Measurements from ENCODE around the gene HIF1A. TPM values are rescaled to one million over a fixed set of nuclear protein-coding genes. Genes with fewer than 3 reads are reported as not detected.

HIF1A gene
- total RNA-seq, 1 donor from 2014 or later: 145 TPM

DNA sequence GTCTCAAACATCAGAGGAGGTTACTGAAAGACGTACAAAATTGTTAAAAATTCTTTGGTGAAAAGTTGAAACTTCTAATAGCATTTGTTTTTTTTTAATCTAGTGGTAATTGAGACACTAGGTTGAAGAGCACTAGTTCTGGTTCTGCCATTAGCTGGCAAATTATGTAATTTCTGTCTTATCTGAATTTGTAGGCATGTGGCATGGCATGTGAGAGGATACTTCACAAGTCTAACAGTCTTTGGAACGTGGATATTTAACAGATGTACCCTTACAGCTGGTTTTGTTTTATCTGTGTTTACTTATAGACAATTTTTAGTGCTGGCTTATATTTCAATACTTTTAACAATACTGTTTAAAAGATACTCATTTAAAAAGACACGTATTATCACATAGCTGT lies 72.9 kb downstream of the HIF1A start:
- no peak for DNase-seq
- H3K27me3 Mint-ChIP-seq (ENCODE audit: unreplicated experiment): no peaks in the 10 kb centered on the region
- H3K4me1 Mint-ChIP-seq (ENCODE audit: low read depth, unreplicated experiment): peaks cover 13% of the 10 kb centered on the region
- TF ChIP-seq, protein P1, sequence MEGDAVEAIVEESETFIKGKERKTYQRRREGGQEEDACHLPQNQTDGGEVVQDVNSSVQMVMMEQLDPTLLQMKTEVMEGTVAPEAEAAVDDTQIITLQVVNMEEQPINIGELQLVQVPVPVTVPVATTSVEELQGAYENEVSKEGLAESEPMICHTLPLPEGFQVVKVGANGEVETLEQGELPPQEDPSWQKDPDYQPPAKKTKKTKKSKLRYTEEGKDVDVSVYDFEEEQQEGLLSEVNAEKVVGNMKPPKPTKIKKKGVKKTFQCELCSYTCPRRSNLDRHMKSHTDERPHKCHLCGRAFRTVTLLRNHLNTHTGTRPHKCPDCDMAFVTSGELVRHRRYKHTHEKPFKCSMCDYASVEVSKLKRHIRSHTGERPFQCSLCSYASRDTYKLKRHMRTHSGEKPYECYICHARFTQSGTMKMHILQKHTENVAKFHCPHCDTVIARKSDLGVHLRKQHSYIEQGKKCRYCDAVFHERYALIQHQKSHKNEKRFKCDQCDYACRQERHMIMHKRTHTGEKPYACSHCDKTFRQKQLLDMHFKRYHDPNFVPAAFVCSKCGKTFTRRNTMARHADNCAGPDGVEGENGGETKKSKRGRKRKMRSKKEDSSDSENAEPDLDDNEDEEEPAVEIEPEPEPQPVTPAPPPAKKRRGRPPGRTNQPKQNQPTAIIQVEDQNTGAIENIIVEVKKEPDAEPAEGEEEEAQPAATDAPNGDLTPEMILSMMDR (IDR thresholded peaks at IDR 0.05; ENCODE audit: partially characterized antibody, unreplicated experiment): no peak
- no peaks in the 10 kb centered on the region for H3K36me3 Mint-ChIP-seq (ENCODE audit: unreplicated experiment)
- peaks cover 2% of the 10 kb centered on the region for H3K9me3 Mint-ChIP-seq (ENCODE audit: unreplicated experiment)
- H3K4me3 Mint-ChIP-seq (ENCODE audit: unreplicated experiment): no peak overlapping the region
- no peak overlapping the region for H3K27ac Mint-ChIP-seq (ENCODE audit: unreplicated experiment)

DNA sequence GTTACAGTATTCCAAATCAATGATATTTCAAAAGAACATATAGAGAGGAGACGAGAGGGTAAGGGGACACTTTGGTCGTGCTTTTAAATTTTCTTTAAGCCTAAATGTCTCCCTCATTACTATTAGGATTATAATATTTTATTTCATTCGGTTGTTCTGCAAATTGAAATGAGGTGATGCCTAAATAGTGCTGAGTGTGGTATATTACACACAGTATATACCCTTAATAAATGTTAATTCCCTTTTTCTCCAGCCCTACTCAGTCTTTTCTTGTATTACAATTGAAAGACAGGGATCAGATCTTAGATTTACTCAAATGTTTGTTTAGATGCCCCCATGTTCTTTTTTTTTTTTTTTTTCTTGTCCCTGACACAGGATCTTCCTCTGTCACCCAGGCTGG lies 74.6 kb downstream of the HIF1A start:
- Mint-ChIP-seq H3K4me1 (ENCODE audit: low read depth, unreplicated experiment) (peaks cover 12% of the 10 kb centered on the region), H3K4me3 (ENCODE audit: unreplicated experiment) (no peak overlapping the region), H3K36me3 (ENCODE audit: unreplicated experiment) (no peaks in the 10 kb centered on the region), H3K9me3 (ENCODE audit: unreplicated experiment) (peaks cover 2% of the 10 kb centered on the region), H3K27me3 (ENCODE audit: unreplicated experiment) (no peaks in the 10 kb centered on the region), H3K27ac (ENCODE audit: unreplicated experiment) (no peak overlapping the region)
- DNase-seq: no peak
- TF ChIP-seq, protein P1 (IDR thresholded peaks at IDR 0.05; ENCODE audit: partially characterized antibody, unreplicated experiment): no peak

DNA sequence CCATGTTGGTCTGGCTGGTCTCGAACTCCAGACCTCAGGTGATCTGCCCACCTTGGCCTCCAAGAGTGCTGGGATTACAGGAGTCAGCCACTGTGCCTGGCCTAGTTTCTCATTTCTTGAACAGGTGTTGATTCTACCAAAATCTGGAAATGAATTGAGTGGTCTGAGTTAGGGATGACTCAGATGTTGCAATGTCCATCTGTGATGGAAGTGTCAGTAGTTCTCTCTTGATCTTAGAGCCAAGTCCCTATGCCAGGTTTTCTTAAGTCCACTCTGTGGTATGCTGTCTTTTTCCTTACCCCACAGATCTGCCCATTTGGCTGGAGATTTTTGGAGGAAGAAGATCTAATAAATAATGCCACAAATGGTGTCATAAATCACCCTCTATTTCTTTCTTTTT lies 79.5 kb downstream of the HIF1A start:
- no peak overlapping the region for H3K27ac Mint-ChIP-seq (ENCODE audit: unreplicated experiment)
- H3K27me3 Mint-ChIP-seq (ENCODE audit: unreplicated experiment): no peaks in the 10 kb centered on the region
- H3K9me3 Mint-ChIP-seq (ENCODE audit: unreplicated experiment): peaks cover 2% of the 10 kb centered on the region
- TF ChIP-seq, protein P1 (IDR thresholded peaks at IDR 0.05; ENCODE audit: partially characterized antibody, unreplicated experiment): no peak
- no peak overlapping the region for H3K4me3 Mint-ChIP-seq (ENCODE audit: unreplicated experiment)
- no peaks in the 10 kb centered on the region for H3K4me1 Mint-ChIP-seq (ENCODE audit: low read depth, unreplicated experiment)
- no peaks in the 10 kb centered on the region for H3K36me3 Mint-ChIP-seq (ENCODE audit: unreplicated experiment)
- DNase-seq: no peak

DNA sequence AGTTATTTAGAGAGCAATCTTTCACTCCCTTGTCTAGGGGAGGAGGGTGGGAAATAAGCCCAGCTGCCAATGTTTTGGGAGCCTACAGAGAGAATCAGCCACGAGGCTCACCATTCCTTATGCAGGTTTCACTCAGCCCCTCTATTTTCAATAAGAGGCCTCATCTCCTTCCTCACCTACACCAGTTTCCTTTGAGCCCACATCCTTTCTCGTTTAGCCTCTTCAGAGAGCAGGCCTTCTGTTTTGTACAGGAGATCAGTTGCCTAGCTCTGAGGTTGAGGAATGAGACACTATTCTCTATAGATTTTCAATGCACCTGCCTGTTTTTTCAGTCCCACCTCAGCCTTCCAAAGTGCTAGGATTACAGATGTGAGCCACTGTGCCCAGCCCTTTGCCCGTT lies 84.8 kb downstream of the HIF1A start:
- TF ChIP-seq, protein P1 (IDR thresholded peaks at IDR 0.05; ENCODE audit: partially characterized antibody, unreplicated experiment): no peak
- Mint-ChIP-seq H3K9me3 (ENCODE audit: unreplicated experiment) (no peaks in the 10 kb centered on the region), H3K27me3 (ENCODE audit: unreplicated experiment) (no peaks in the 10 kb centered on the region), H3K36me3 (ENCODE audit: unreplicated experiment) (no peaks in the 10 kb centered on the region), H3K4me1 (ENCODE audit: low read depth, unreplicated experiment) (no peaks in the 10 kb centered on the region), H3K27ac (ENCODE audit: unreplicated experiment) (no peak overlapping the region), H3K4me3 (ENCODE audit: unreplicated experiment) (no peak overlapping the region)
- no peak for DNase-seq

DNA sequence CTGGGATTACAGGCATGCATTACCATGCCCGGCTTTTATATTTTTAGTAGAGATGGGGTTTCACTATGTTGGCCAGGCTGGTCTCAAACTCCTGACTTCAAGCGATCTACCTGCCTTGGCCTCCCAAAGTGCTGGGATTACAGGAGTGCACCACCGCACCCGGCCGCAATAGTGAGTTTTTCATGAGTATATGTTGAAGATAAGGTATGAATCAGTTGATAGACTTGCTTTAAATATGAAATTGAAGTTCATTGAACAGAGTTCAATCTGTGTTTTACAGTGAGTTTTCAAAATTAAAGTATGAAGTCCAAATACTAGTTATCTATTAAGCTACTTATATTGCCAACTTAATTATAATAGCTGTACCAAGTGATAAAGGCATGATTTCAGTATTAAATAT lies 102.0 kb downstream of the HIF1A start:
- no peaks in the 10 kb centered on the region for H3K4me1 Mint-ChIP-seq (ENCODE audit: low read depth, unreplicated experiment)
- no peak overlapping the region for H3K27ac Mint-ChIP-seq (ENCODE audit: unreplicated experiment)

More for the DNA sequence above, 102.0 kb downstream of the HIF1A start:
- no peak for DNase-seq
- no peaks in the 10 kb centered on the region for H3K36me3 Mint-ChIP-seq (ENCODE audit: unreplicated experiment)
- H3K4me3 Mint-ChIP-seq (ENCODE audit: unreplicated experiment): no peak overlapping the region
- no peaks in the 10 kb centered on the region for H3K9me3 Mint-ChIP-seq (ENCODE audit: unreplicated experiment)
- no peaks in the 10 kb centered on the region for H3K27me3 Mint-ChIP-seq (ENCODE audit: unreplicated experiment)
- TF ChIP-seq, protein P1 (IDR thresholded peaks at IDR 0.05; ENCODE audit: partially characterized antibody, unreplicated experiment): no peak

Other genes with a start within 250 kb of the HIF1A start
- gene SNAPC1, start 66.9 kb downstream of the HIF1A start, total RNA-seq (ENCODE audit: unreplicated experiment): 1.3 TPM
- 1.1 TPM for gene SYT16, start 117.2 kb downstream of the HIF1A start, total RNA-seq (ENCODE audit: unreplicated experiment)